Fibroblast of skin of left quadriceps (primary cell): Measurements from ENCODE around the gene ERC2.

Experiments
- DNase-seq, 2 experiments: peaks; one replicate each; pipeline ENCODE4 v3.0.0-alpha.2; 2013; ENCODE audit warnings: low read depth in 2 of 2

ERC2 gene

GRCh38 chr3:55477306-55478303 lies 990.7 kb downstream of the ERC2 start:
- DNase-seq = no peak

- peak; percentile 77 to 78 for DNase-seq
Observed at GRCh38 chr3:55476515-55476914, 991.8 kb downstream of the ERC2 start.

- DNase-seq = no peak
Observed at GRCh38 chr3:55474213-55474632, 994.0 kb downstream of the ERC2 start.

DNA sequence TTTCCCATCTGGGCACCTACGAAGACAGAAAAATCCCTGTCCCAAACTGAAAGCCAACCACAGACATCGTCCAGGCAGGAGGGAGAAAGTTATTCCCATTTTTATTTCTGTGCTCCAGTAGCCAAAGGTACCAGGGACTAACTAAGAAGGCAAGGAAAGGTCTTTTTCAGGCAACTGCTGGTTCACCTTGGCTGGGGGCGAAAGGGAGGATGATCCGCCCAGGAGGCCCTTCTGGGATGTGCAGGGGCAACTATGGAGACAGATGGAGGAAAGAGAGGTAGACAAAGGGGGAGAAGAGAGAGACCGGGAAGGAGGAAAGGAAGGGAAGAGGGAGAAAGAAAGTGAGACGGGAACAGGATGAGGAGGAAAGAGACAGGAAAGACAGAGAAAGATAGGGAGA lies 994.5 kb downstream of the ERC2 start:
- DNase-seq = no peak

DNA sequence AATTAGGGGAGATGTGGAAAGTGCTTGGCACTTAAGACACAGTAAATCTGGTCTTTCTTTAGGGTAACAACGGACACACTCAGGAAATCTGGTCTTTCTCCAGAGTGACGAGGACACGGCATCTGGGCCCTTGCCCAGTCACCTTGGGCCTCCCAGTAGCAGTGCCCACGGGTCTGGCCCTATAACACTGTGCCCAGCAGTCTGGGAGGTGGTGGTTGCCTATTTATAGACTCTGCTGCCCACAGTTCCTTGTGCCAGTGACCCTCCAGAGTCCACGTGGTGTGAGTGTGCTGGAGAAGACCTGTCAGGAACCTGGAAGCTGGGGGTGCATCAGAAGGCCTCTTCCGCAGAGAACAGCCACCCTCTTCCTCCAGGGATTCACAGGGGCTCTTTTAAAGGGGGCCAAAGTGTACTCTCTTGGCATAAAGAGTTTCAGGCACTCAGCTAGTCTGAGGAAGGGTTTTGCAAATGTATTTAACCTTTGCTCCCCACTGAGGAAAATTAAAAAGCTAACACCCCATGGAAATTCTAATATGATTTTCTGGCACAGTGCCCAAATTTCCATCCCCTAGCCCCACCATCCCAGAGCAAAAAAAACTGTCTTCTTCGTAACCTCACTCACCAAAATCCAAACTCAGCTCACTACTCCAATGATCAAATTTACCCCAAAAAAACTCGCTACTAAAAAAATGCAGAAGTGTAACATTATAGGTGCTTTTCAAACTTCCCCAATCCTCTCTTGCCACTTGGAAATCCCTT lies 996.6 kb downstream of the ERC2 start:
- DNase-seq = no peak

DNA sequence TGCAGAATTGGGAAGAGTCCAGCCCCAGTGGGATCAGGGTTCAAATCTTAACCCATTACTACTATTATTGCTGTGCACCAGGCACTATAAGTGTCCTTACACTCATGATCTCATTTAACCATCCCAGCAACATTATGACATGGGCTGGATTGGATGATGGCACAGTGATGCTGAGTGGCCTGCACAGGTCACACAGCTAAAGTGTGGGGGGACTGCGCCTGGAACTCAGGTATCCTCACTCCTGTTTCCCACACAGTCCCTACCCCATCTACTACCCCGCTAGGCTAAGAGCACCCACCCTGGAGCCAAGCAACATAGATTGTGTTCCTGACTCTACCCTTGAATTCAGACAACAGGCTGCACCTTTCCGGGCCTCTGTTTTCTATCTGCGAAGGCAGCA lies 997.2 kb downstream of the ERC2 start:
- no peak for DNase-seq

GRCh38 chr3:55469957-55470526 lies 998.2 kb downstream of the ERC2 start:
- no peak for DNase-seq

DNA sequence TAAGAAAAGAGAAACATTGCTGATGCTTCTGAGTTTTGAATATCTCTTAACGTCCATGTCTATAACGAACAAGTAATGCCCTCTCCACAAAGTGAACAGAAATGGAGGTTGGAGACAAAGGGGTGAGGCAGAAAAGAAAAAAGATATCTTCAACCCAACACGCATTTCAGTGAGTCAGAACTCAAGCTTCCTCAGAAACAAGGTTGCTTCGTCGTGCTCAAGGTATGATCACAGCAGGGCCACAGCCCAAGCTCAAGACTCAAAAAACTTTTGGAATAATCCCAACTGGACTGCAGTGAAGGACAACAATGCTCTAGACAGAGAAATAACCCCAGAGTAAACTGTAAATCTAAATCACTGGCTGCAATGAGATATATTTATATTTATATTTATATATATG lies 1000.0 kb downstream of the ERC2 start:
- no peak for DNase-seq

DNA sequence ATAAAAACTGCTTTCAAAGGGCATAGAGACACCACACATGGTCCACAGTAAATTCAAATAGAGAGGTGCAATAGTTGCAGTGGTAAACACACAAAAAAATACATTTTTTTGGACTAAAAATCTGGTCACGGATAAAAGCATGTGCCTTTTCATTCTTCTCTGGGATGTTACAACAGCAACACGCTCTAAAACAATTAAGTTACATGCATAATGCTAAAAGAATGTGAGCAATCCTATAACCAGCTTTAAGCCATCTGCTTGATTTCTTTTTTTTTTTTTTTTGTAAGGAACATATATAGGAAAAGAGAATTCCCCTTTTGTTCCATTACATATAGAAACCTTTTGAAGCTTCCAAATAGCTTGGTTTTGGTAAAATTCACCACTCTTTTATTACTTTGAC lies 1001.2 kb downstream of the ERC2 start:
- DNase-seq = peak; percentile 84

GRCh38 chr3:55466526-55466925 lies 1001.7 kb downstream of the ERC2 start:
- DNase-seq = no peak

DNA sequence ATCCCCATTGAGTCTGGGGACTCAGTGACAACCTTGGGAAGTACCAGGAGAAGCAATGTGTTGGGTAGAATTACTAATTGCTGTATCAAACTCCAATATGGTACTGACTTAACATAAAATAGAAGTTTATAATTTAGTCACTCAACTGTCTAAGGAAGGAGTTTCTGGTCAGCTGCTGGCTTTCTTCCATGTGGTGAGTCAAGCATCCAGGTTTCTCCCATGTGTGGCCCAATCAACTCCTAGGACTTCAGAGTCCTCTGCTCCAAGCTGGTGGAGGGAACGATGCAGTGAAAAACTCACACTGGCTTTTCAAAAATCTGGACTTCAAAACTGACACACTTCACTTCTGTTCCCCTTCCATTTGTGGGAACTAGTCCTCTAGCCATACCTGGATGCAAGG lies 1006.4 kb downstream of the ERC2 start:
- no peak for DNase-seq

DNA sequence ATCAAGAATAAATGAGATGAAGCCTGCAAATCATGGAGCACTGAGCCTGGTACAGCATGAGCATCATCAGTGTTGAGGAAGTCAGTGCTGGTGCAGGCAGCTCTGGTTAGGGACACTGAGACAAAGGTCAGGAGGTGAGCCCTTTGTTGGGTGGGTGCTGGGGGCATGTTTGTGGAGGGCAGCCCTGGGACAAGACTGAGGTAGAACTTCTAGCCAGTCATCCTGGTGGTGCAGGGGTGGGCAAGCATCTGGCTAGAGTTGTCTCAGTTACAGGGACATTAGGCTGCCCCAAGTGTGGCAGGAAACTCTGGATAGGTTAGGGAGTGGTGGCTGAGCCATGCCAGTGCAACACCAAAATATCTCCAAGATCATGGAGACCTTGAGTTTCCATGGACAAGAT lies 1008.4 kb downstream of the ERC2 start:
- no peak for DNase-seq
